Ascending aorta (tissue), 2 donors: ENCODE measurements around the gene MLLT3. TPM values are rescaled to one million over a fixed set of nuclear protein-coding genes. Genes with fewer than 3 reads are reported as not detected.

Experiments used
- DNase-seq, 2 donors: peaks; one replicate each; pipeline ENCODE4 v3.0.0-alpha.2; 2019; ENCODE audit warnings: low spot score in 2 of 2
- H3K27ac ChIP-seq, 2 donors: fragments of 200-600 bp; sonication (generic); one replicate each; pipeline ENCODE4 v1.5.1; 2016 to 2017; ENCODE audit warnings: mild to moderate bottlenecking in 1 of 2
- H3K27me3 ChIP-seq: fragments of 200-600 bp; sonication (generic); one replicate; pipeline ENCODE4 v1.5.1; 2017
- H3K36me3 ChIP-seq, 2 donors: fragments of 200-600 bp; sonication (generic); one replicate each; pipeline ENCODE4 v1.5.1; 2016
- H3K4me1 ChIP-seq, 2 donors: fragments of 200-600 bp; sonication (generic); one replicate each; pipeline ENCODE4 v1.5.1; 2016 to 2017; ENCODE audit warnings: mild to moderate bottlenecking in 1 of 2
- H3K4me3 ChIP-seq, 2 donors: fragments of 200-600 bp; sonication (generic); one replicate each; pipeline ENCODE4 v1.5.1; 2016 to 2017; ENCODE audit warnings: mild to moderate bottlenecking in 1 of 2
- H3K9me3 ChIP-seq, 2 donors: fragments of 200-600 bp; sonication (generic); one replicate each; pipeline ENCODE4 v1.5.1; 2016
- CTCF ChIP-seq, 3 experiments: fragments of 200-600 bp in 2 of 3; fragments of 450-650 bp in 1 of 3; sonication (generic) in 2 of 3; IDR thresholded peaks; one replicate each; pipeline ENCODE4 v1.5.1; 2016 to 2019; ENCODE audit warnings: antibody characterized with exemption in 3 of 3, mild to moderate bottlenecking in 1 of 3, moderate library complexity in 1 of 3
- intact Hi-C: fragments of 100-400 bp; cut with DNase I; formaldehyde crosslinking; loops from one replicate; pipeline ENCODE4 v1.15.1; 2023
- total RNA-seq: library from RNA; depleted of rRNA; stranded (reverse); fragments of >200 nt; gene quantifications from one replicate; pipeline ENCODE4 v1.1.0, GENCODE V29; 2016

Gene MLLT3
- total RNA-seq, 1 donor from 2014 or later: 16.8 TPM

- no peak for TF ChIP-seq CTCF (IDR thresholded peaks at IDR 0.05)
- no peak overlapping the region for H3K27ac ChIP-seq
- intact Hi-C loops: no loop called here
- H3K4me3 ChIP-seq: no peak overlapping the region
- no peak for DNase-seq
- H3K9me3 ChIP-seq: no peaks in the 10 kb centered on the region
- H3K27me3 ChIP-seq: no peaks in the 10 kb centered on the region
- no peaks in the 10 kb centered on the region for H3K36me3 ChIP-seq
- peaks cover 0 to 8% of the 10 kb centered on the region in 2 donors for H3K4me1 ChIP-seq
Measured at GRCh38 chr9:20557285-20557684, 65.0 kb downstream of the MLLT3 start.

GRCh38 chr9:20553558-20554149 is 68.6 kb downstream of the MLLT3 start:
- no peak for TF ChIP-seq CTCF (IDR thresholded peaks at IDR 0.05)
- Histone ChIP-seq H3K9me3 (no peaks in the 10 kb centered on the region), H3K4me3 (no peak overlapping the region), H3K4me1 (peaks cover 0 to 4% of the 10 kb centered on the region in 2 donors), H3K27me3 (no peaks in the 10 kb centered on the region), H3K36me3 (no peaks in the 10 kb centered on the region), H3K27ac (no peak overlapping the region)
- no peak for DNase-seq
- intact Hi-C loops: loop anchor here (5.0 kb wide), 1 partner anchor 69 kb away; the partner anchor contains the start of gene MLLT3

GRCh38 chr9:20552874-20553557 is 69.3 kb downstream of the MLLT3 start:
- peaks cover 0 to 4% of the 10 kb centered on the region in 2 donors for H3K4me1 ChIP-seq
- TF ChIP-seq CTCF (IDR thresholded peaks at IDR 0.05): peak in 2 of 3 experiments; percentile 26 to 30
- no peak overlapping the region for H3K4me3 ChIP-seq
- DNase-seq: no peak
- H3K27me3 ChIP-seq: no peaks in the 10 kb centered on the region
- no peaks in the 10 kb centered on the region for H3K36me3 ChIP-seq
- no peak overlapping the region for H3K27ac ChIP-seq
- no peaks in the 10 kb centered on the region for H3K9me3 ChIP-seq
- intact Hi-C loops: loop anchor here (5.0 kb wide), 1 partner anchor 69 kb away; the partner anchor contains the start of gene MLLT3

GRCh38 chr9:20551835-20552234 is 70.5 kb downstream of the MLLT3 start:
- DNase-seq: no peak
- no peaks in the 10 kb centered on the region for H3K27me3 ChIP-seq
- intact Hi-C loops: loop anchor here (5.0 kb wide), 1 partner anchor 70 kb away; the partner anchor contains the start of gene MLLT3
- no peak overlapping the region for H3K4me3 ChIP-seq
- H3K27ac ChIP-seq: no peak overlapping the region
- no peaks in the 10 kb centered on the region for H3K36me3 ChIP-seq
- peaks cover 0 to 4% of the 10 kb centered on the region in 2 donors for H3K4me1 ChIP-seq
- no peaks in the 10 kb centered on the region for H3K9me3 ChIP-seq
- TF ChIP-seq CTCF (IDR thresholded peaks at IDR 0.05): no peak

GRCh38 chr9:20551236-20551635 is 71.1 kb downstream of the MLLT3 start:
- TF ChIP-seq CTCF (IDR thresholded peaks at IDR 0.05): no peak
- H3K4me3 ChIP-seq: no peak overlapping the region
- DNase-seq: no peak
- peaks cover 0 to 4% of the 10 kb centered on the region in 2 donors for H3K4me1 ChIP-seq
- H3K36me3 ChIP-seq: no peaks in the 10 kb centered on the region
- no peaks in the 10 kb centered on the region for H3K9me3 ChIP-seq
- H3K27me3 ChIP-seq: no peaks in the 10 kb centered on the region
- intact Hi-C loops: loop anchor here (5.0 kb wide), 1 partner anchor 71 kb away; the partner anchor contains the start of gene MLLT3
- no peak overlapping the region for H3K27ac ChIP-seq
